GM12873 (cell line): ENCODE data around the gene RAI1.

ENCODE experiments used
- TF ChIP-seq, protein P1 (sequence below): IDR thresholded peaks from 2 replicates; pipeline ENCODE4 v1.5.1; 2012; ENCODE audit warnings: low read depth, mild to moderate bottlenecking, moderate library complexity, low read length, control low read depth; ENCODE audit not compliant: insufficient read depth; ENCODE audit errors: missing control alignments

The RAI1 gene

DNA sequence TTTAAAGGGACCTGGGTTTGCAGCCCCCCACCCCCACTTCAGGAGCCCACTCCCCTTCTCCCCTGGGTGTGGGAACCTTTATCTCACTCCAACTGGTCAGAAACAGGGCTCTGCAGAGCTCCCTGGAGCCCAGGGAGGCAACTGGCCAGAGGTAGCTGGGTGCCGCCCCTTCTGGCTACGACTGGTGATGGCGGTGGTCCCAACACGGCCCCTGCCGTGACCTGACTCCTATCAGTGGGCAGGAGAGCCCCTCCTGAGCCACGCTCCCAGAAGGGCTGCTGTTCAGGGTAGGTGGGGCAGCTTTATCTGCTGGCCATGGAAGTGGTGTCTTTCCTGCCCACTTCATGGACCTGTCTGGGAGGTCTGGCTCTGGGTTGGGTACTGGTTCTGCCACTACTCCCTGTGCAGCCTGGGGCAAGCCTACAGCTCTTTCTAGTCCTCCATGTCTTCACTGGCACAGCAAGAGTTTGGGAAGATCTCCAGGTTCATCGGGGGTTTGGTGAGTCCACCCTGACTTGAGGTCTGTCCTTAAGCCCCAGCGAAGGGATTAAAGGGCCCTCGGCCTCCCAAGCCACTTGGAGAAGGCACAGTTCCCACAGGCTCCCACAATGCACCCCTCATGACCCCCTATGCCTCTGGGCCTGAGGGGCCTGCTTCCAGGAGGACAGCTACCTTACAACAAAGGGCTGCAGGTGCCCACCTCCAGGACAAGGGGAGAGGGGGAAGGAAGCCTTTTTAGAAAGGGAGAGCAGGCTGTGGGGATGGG is 161.0 kb downstream of the RAI1 start:
- TF ChIP-seq, protein P1, sequence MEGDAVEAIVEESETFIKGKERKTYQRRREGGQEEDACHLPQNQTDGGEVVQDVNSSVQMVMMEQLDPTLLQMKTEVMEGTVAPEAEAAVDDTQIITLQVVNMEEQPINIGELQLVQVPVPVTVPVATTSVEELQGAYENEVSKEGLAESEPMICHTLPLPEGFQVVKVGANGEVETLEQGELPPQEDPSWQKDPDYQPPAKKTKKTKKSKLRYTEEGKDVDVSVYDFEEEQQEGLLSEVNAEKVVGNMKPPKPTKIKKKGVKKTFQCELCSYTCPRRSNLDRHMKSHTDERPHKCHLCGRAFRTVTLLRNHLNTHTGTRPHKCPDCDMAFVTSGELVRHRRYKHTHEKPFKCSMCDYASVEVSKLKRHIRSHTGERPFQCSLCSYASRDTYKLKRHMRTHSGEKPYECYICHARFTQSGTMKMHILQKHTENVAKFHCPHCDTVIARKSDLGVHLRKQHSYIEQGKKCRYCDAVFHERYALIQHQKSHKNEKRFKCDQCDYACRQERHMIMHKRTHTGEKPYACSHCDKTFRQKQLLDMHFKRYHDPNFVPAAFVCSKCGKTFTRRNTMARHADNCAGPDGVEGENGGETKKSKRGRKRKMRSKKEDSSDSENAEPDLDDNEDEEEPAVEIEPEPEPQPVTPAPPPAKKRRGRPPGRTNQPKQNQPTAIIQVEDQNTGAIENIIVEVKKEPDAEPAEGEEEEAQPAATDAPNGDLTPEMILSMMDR = no peak

DNA sequence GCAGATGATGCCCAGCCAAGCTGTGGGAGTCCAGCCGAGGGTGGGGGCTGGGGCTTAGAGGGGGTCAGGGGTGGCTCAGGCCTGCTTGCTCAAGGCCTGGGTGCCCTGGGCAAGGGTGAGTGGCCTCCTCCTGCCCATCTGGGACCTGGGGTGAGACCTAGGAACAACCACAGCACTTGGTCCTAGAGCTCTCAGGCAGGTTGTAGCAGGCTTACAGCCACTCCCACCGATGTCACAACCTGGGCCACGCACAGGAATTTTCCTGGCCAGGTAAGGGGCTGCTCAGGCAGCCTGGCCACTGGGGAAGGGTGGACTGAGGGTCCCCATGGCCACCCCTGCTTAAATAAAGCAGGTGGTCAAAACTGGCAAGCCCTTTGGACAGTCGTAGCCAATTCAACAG is 161.8 kb downstream of the RAI1 start:
- TF ChIP-seq, protein P1 = no peak

DNA sequence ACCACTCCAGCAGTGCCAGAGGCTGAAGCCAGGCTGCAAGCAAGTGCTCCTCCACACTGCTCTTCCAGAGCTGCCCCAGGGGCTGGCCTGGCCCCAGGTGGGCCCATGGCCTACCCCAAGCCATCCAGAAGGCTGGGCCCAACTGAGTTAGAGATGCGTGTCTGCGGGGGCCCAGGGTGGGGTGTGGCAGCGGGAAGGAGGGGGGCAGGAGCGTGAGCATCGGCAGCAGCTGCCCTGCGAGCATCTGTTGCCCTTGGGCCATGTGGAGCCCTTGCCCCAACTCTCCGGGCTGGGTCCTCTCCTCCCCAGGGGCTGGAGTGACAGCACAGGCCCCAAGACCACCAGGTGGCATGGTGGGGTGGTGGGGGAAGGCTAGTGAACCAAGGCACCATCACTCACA is 162.8 kb downstream of the RAI1 start:
- TF ChIP-seq, protein P1 = no peak

DNA sequence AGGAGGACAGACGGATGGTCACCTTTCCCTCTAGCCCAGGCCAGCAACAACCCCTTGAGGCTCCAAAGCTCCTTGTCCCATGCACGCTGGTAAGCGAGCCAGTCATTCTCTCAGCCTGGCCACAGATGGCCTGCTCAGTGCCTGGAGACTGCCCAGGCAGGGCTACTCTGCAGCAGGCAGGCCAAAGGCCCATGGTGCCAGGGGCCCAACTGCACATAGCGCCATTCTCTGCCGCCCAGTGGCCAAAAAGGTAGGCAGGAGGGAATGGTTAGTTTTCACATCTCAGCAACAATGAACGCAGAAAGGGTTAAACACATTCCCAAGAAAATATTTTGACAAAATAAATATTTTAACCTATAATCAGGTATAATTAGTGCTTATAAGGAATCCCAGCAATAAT is 163.2 kb downstream of the RAI1 start:
- TF ChIP-seq, protein P1 = no peak

DNA sequence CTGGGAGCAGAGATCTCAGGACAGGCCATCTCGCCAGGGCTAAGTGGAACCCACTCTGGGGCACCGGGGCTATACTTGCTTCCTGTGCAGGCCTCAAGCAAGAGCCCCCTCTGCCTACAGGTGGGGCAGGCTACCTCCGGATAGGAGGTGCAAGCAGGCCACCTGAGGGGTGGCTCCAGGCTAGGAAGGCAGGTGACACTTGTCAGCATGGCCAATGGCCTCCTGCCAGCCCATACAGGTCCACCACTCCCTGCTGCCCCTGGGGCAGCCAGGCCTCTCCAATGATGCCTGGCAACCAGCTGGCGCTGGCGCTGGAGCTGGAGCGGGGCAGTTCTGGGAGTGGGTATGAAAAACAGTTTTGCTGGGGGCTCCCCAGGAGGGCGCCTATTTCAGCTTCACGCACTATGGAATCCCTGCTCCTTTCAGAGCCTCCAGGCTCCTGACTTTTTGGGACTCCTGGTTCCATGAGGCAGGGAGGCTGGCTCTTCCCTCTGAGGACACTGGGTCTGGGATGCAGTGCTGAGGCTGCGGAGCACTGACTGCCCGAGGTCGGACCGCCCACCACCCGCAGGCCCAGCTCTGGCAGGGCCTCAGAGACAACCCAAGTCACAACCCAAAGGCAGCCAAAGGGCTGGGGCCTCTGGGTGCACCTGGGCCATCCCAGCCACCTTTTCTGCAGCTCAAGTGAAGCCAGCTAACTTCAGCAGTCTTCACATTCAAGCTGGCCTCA is 164.0 kb downstream of the RAI1 start:
- TF ChIP-seq, protein P1 = no peak

DNA sequence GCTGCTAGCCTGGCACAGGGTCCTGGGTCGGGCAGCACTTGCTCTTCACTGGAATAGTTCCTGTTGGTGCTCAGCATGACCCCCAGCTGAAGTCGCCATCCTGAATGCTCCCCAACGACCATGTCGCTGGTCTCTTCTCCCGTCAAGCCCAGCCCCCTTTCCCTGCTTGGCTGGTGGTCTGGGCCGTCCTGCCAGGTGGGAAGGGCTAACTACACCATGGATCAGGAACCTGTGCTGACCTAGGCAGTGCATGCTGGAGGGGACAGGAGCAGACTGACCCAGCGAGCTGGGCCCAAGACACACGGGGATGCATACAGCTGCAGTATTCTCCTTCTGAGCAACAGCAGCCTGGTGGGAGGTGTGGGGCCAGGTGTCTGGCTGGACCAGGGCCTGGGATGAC is 164.7 kb downstream of the RAI1 start:
- TF ChIP-seq, protein P1 = no peak

DNA sequence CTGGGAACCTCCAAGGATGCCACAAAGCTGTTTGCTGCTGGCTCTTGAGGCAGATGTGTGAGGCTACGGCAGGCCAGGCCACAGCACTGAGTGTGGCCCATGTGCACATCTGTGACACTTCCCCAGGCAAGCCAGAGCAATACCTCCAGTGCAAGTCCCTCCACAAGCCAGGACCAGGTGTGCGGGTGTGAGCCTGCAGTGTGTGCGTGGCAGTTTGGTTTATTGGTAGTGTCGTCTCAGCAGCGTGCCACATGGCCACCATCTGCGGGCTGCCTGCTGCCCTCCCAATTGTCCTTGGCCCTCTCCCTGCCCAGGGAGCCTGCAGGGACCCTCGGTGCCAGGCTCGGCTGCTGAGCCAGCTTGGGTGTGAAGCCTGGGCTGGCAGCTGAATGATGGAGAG is 165.4 kb downstream of the RAI1 start:
- TF ChIP-seq, protein P1 = no peak
